NCI-H128 (cell line): Measurements from ENCODE around the gene TTBK2.
"Not testable (repeated sequence)": the region's sequence is repeated elsewhere in the genome, so short reads cannot be mapped to it uniquely, and the experiment has no call there.

ENCODE experiments used
- DNase-seq: peaks from one replicate; lab custom pipeline; 2025; ENCODE audit not compliant: unreplicated experiment; lab: John Stamatoyannopoulos, UW

Gene TTBK2

GRCh38 chr15:42920519-42921341 lies at the start of gene TTBK2:
Gene TTBK2 (minus strand): TSS chr15:42920778. CDS start chr15:42878617, 42,161 bp downstream.
- peak; percentile 94 for DNase-seq

- DNase-seq, result no peak
These were observed 43.9 kb upstream of the TTBK2 start for GRCh38 chr15:42964476-42964875.

GRCh38 chr15:42955518-42955917 lies 34.9 kb upstream of the TTBK2 start:
- DNase-seq, result no peak

GRCh38 chr15:42954291-42954690 lies 33.7 kb upstream of the TTBK2 start:
- no peak for DNase-seq

- DNase-seq, result not testable (repeated sequence)
These were observed 28.3 kb upstream of the TTBK2 start for GRCh38 chr15:42948898-42949297.

- DNase-seq, result no peak
These were observed 19.9 kb upstream of the TTBK2 start for GRCh38 chr15:42940527-42940926.

GRCh38 chr15:42939841-42940240 lies 19.3 kb upstream of the TTBK2 start:
- no peak for DNase-seq

GRCh38 chr15:42937143-42937542 lies 16.6 kb upstream of the TTBK2 start:
- DNase-seq, result no peak

- DNase-seq, result no peak
These were observed 13.5 kb upstream of the TTBK2 start for GRCh38 chr15:42933886-42934667.

- DNase-seq, result no peak
These were observed 12.4 kb upstream of the TTBK2 start for GRCh38 chr15:42932833-42933515.

GRCh38 chr15:42931702-42932486 lies 11.3 kb upstream of the TTBK2 start:
- no peak for DNase-seq

GRCh38 chr15:42929306-42929848 lies 8.8 kb upstream of the TTBK2 start:
- no peak for DNase-seq

- DNase-seq, result no peak
These were observed 759 bp upstream of the TTBK2 start for GRCh38 chr15:42921342-42921731.

GRCh38 chr15:42919799-42920518 lies 619 bp downstream of the TTBK2 start:
- peak; percentile 12 for DNase-seq

GRCh38 chr15:42919308-42919707 lies 1.3 kb downstream of the TTBK2 start:
- no peak for DNase-seq

- DNase-seq, result no peak
These were observed 2.5 kb downstream of the TTBK2 start for GRCh38 chr15:42918047-42918446.

GRCh38 chr15:42915654-42916315 lies 4.8 kb downstream of the TTBK2 start:
- no peak for DNase-seq

- DNase-seq, result no peak
These were observed 5.7 kb downstream of the TTBK2 start for GRCh38 chr15:42914728-42915497.
